OCI-LY1 (cell line): ENCODE measurements around the gene TRIM59.

Experiments
- H2AFZ ChIP-seq: fragments of 200-600 bp; sonication (generic), shearing (Covaris generic); 2 replicates; pipeline ENCODE4 v1.6.0; 2014; ENCODE audit warnings: antibody characterized with exemption, mild to moderate bottlenecking, low read length
- H3F3A ChIP-seq: fragments of 200-600 bp; sonication (generic), shearing (Covaris generic); 2 replicates; pipeline ENCODE4 v1.6.0; 2014; ENCODE audit warnings: mild to moderate bottlenecking, antibody characterized with exemption, low read length, moderate library complexity; ENCODE audit not compliant: insufficient read depth
- H3K27ac ChIP-seq: fragments of 200-600 bp; sonication (generic); 2 replicates; pipeline ENCODE4 v1.5.1; 2014; ENCODE audit warnings: low read length, mixed run types, mild to moderate bottlenecking, low read depth; ENCODE audit not compliant: poor library complexity, severe bottlenecking
- H3K27me3 ChIP-seq: fragments of 200-600 bp; sonication (generic); 2 replicates; pipeline ENCODE4 v1.6.0; 2014; ENCODE audit warnings: antibody characterized with exemption, mild to moderate bottlenecking, low read length, moderate library complexity; ENCODE audit not compliant: insufficient read depth
- H3K36me3 ChIP-seq: fragments of 200-600 bp; sonication (generic); 2 replicates; pipeline ENCODE4 v1.6.1; 2014; ENCODE audit warnings: mild to moderate bottlenecking, antibody characterized with exemption, low read length, moderate library complexity, mixed read lengths; ENCODE audit not compliant: insufficient read depth
- H3K4me1 ChIP-seq: fragments of 200-600 bp; sonication (generic); 2 replicates; pipeline ENCODE4 v1.5.1; 2014; ENCODE audit warnings: mild to moderate bottlenecking, low read length, moderate library complexity; ENCODE audit not compliant: insufficient read depth, severe bottlenecking
- H3K4me2 ChIP-seq: fragments of 200-600 bp; sonication (generic), shearing (Covaris generic); 2 replicates; pipeline ENCODE4 v1.6.1; 2014; ENCODE audit warnings: low read length
- H3K4me3 ChIP-seq: fragments of 200-600 bp; sonication (generic); 2 replicates; pipeline ENCODE4 v1.5.1; 2014; ENCODE audit warnings: low read length, low read depth, mild to moderate bottlenecking, mixed read lengths; ENCODE audit not compliant: poor library complexity, severe bottlenecking
- H3K79me2 ChIP-seq: fragments of 200-600 bp; shearing (Covaris generic); 2 replicates; pipeline ENCODE4 v1.6.1; 2016; ENCODE audit warnings: mixed run types, low read length, mixed read lengths; ENCODE audit not compliant: insufficient read depth
- H3K9ac ChIP-seq: fragments of 200-600 bp; sonication (generic), shearing (Covaris generic); 2 replicates; pipeline ENCODE4 v1.6.1; 2014; ENCODE audit warnings: mild to moderate bottlenecking, low read length, mixed read lengths
- H3K9me2 ChIP-seq: fragments of 200-600 bp; sonication (generic), shearing (Covaris generic); 2 replicates; pipeline ENCODE4 v1.6.1; 2014; ENCODE audit warnings: low read depth, mild to moderate bottlenecking, low read length, mixed read lengths
- H3K9me3 ChIP-seq: fragments of 200-600 bp; shearing (Covaris generic); 2 replicates; pipeline ENCODE4 v1.6.1; 2014; ENCODE audit warnings: low read length, mixed read lengths
- H4K20me1 ChIP-seq: fragments of 200-600 bp; sonication (generic), shearing (Covaris generic); 2 replicates; pipeline ENCODE4 v1.6.0; 2016; ENCODE audit warnings: mild to moderate bottlenecking, low read length; ENCODE audit not compliant: insufficient read depth
- CTCF ChIP-seq: fragments of 200-600 bp; sonication (generic), shearing (Covaris generic); IDR thresholded peaks from 2 replicates; pipeline ENCODE4 v1.5.1; 2017; ENCODE audit warnings: mild to moderate bottlenecking, antibody characterized with exemption, low read length, moderate library complexity, mixed read lengths
- EZH2 ChIP-seq: fragments of 200-600 bp; sonication (generic), shearing (Covaris generic); IDR thresholded peaks from 2 replicates; pipeline ENCODE4 v1.8.0; 2017; ENCODE audit warnings: borderline replicate concordance, mixed run types, mild to moderate bottlenecking, antibody characterized with exemption, low read length, moderate library complexity, mixed read lengths

The TRIM59 gene

GRCh38 chr3:160393346-160394008, 56.1 kb downstream of the TRIM59 start:
- H3K36me3 ChIP-seq: peaks cover 9% of the 10 kb centered on the region; the same call in 1 of the 2 replicates
- no peak overlapping the region for H3K4me2 ChIP-seq
- no peaks in the 10 kb centered on the region for H3K9me3 ChIP-seq
- no peak overlapping the region for H2AFZ ChIP-seq
- H3K9ac ChIP-seq: no peak overlapping the region
- H4K20me1 ChIP-seq: no peaks in the 10 kb centered on the region
- H3K9me2 ChIP-seq: no peaks in the 10 kb centered on the region
- peaks cover 36% of the 10 kb centered on the region for H3K79me2 ChIP-seq
- no peak overlapping the region for H3K27ac ChIP-seq
- H3K4me3 ChIP-seq: no peak overlapping the region
- TF ChIP-seq EZH2: no peak
- TF ChIP-seq CTCF: no peak
- H3K4me1 ChIP-seq: peaks cover 34% of the 10 kb centered on the region
- no peaks in the 10 kb centered on the region for H3K27me3 ChIP-seq
- no peaks in the 10 kb centered on the region for H3F3A ChIP-seq

- TF ChIP-seq CTCF (no peak), EZH2 (no peak)
- Histone ChIP-seq H2AFZ (no peak overlapping the region), H3K4me2 (no peak overlapping the region), H4K20me1 (no peaks in the 10 kb centered on the region), H3K4me3 (no peak overlapping the region), H3K36me3 (peaks cover 9% of the 10 kb centered on the region; the same call in 1 of the 2 replicates), H3K27me3 (no peaks in the 10 kb centered on the region), H3K9ac (no peak overlapping the region), H3K79me2 (peaks cover 30% of the 10 kb centered on the region), H3F3A (no peaks in the 10 kb centered on the region), H3K9me3 (no peaks in the 10 kb centered on the region), H3K9me2 (no peaks in the 10 kb centered on the region), H3K27ac (no peak overlapping the region), H3K4me1 (peaks cover 27% of the 10 kb centered on the region)
These were observed 56.8 kb downstream of the TRIM59 start for GRCh38 chr3:160392798-160393197.

DNA sequence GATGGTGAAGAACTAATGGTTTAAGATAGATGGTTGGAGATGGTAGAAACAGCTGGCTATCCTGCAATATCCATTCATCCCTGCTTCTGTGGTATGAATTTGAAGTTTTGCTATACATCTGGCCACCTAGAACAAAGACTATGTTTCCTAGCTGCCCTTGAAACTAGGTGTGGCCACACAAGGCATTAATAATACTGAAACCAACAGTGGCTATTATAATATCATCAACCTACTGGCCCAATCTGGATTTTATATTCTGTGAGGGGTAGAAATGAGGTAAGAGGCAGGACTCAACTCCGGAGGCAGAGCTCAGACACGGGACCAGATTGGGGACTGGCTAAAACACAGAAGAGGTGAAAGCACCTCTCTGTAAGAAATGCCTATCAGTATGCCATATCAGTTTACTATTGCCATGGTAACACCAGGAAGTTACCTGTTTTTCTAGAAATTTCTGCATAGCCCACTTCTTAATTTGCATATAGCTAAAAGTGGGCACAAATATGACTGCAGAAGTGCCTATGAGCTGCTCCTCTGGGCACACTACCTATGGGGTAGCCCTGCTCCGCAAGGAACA, 58.9 kb downstream of the TRIM59 start:
- H3K4me2 ChIP-seq: no peak overlapping the region

More for the DNA sequence above, 58.9 kb downstream of the TRIM59 start:
- Histone ChIP-seq H3K4me1 (peaks cover 11% of the 10 kb centered on the region), H3K4me3 (no peak overlapping the region), H3K9me3 (no peaks in the 10 kb centered on the region), H3K27ac (no peak overlapping the region), H4K20me1 (no peaks in the 10 kb centered on the region), H3K36me3 (peaks cover 9% of the 10 kb centered on the region; the same call in 1 of the 2 replicates), H3F3A (no peaks in the 10 kb centered on the region), H3K27me3 (no peaks in the 10 kb centered on the region), H3K9me2 (no peaks in the 10 kb centered on the region), H2AFZ (no peak overlapping the region), H3K9ac (no peak overlapping the region), H3K79me2 (peaks cover 30% of the 10 kb centered on the region; the same call in 1 of the 2 replicates)
- TF ChIP-seq CTCF (no peak), EZH2 (no peak)
